HepG2 (cell line): Measurements from ENCODE around the gene VRK1. TPM values are rescaled to one million over a fixed set of nuclear protein-coding genes. Genes with fewer than 3 reads are reported as not detected.

Experiments
- ATAC-seq: fragments of 200-7000 bp; cut with Tn5 transposase; 3 replicates; pipeline ENCODE4 v1.9.1; 2020; ENCODE audit warnings: mild to moderate bottlenecking, moderate library complexity
- BruUV-seq: library from RNA; stranded (reverse); fragments of 400-500 nt; replicated peaks from 2 replicates; lab custom pipeline; 2021; lab: Mats Ljungman, UMichigan
- CTCF ChIA-PET: fragments of 300-600 bp; formaldehyde crosslinking; extraction: SDS; loops from one replicate; lab custom pipeline; 2021; ENCODE audit warnings: low total read pairs, inconsistent platforms, low intra/inter-chr PET ratio; lab: Yijun Ruan, JAX
- POLR2A ChIA-PET: fragments of 350-600 bp; sonication (Branson Sonifier 250); formaldehyde crosslinking; loops from one replicate; lab custom pipeline; 2020; ENCODE audit warnings: antibody characterized with exemption, inconsistent platforms; lab: Yijun Ruan, JAX
- DNase-seq: peaks from one replicate; pipeline ENCODE4 v3.0.0-alpha.2; 2015; ENCODE audit warnings: low spot score
- FAIRE-seq: peaks from 3 replicates; lab custom pipeline; 2011; peaks lifted over from hg19 to GRCh38; lab: Jason Lieb, UNC
- H2AFZ ChIP-seq: one replicate; pipeline ENCODE4 v1.6.1; 2011; ENCODE audit warnings: low read length, inconsistent platforms
- H3K27ac ChIP-seq: fragments of 300-600 bp; 3 replicates; pipeline ENCODE4 v1.8.0; 2011; ENCODE audit warnings: mixed run types, mild to moderate bottlenecking, mixed read lengths, low read length, inconsistent platforms; ENCODE audit not compliant: insufficient read depth; ENCODE audit errors: extremely low read length
- H3K27me3 ChIP-seq, 2 experiments: fragments of 200-600 bp in 1 of 2; 2 replicates in 1 of 2; 3 replicates in 1 of 2; pipeline versions ENCODE4 v1.6.0 to v1.8.0; 2011; ENCODE audit warnings: low read length in 2 of 2, mild to moderate bottlenecking in 2 of 2, moderate library complexity in 2 of 2, inconsistent platforms in 1 of 2; ENCODE audit not compliant: insufficient read depth in 2 of 2, control insufficient read depth in 1 of 2
- H3K36me3 ChIP-seq, 2 experiments: fragments of 200-600 bp in 1 of 2; replicated peaks in 1 of 2; 2 replicates in 1 of 2; 3 replicates in 1 of 2; pipeline versions ENCODE4 v1.5.1 to v1.8.0; 2011; ENCODE audit warnings: low read length in 2 of 2, inconsistent platforms in 1 of 2; ENCODE audit not compliant: insufficient read depth in 2 of 2, control insufficient read depth in 1 of 2
- H3K4me1 ChIP-seq: 2 replicates; pipeline ENCODE4 v1.5.1; 2012; ENCODE audit warnings: low read length, inconsistent platforms; ENCODE audit not compliant: insufficient read depth
- H3K4me2 ChIP-seq: 2 replicates; pipeline ENCODE4 v1.6.0; 2011; ENCODE audit warnings: low read depth, low read length, inconsistent platforms
- H3K4me3 ChIP-seq, 3 experiments: fragments of 200-600 bp in 1 of 3; sonication (generic), shearing (Covaris generic) in 1 of 3; replicated peaks in 1 of 3; 2 replicates each; pipeline ENCODE4 v1.5.1; 2011 to 2016; ENCODE audit warnings: low read length in 3 of 3, inconsistent platforms in 2 of 3, low read depth in 2 of 3, mild to moderate bottlenecking in 2 of 3, control low read depth in 1 of 3, mixed read lengths in 1 of 3; ENCODE audit not compliant: insufficient read depth in 1 of 3
- H3K79me2 ChIP-seq: one replicate; pipeline ENCODE4 v1.6.1; 2011; ENCODE audit warnings: low read length, inconsistent platforms; ENCODE audit not compliant: insufficient read depth
- H3K9ac ChIP-seq: 2 replicates; pipeline ENCODE4 v1.6.0; 2011; ENCODE audit warnings: mild to moderate bottlenecking, low read depth, low read length, inconsistent platforms; ENCODE audit not compliant: insufficient read depth
- H3K9me3 ChIP-seq: 2 replicates; pipeline ENCODE4 v1.5.1; 2012; ENCODE audit warnings: mild to moderate bottlenecking, low read length
- H4K20me1 ChIP-seq: 2 replicates; pipeline ENCODE4 v1.6.0; 2011; ENCODE audit warnings: inconsistent platforms, mild to moderate bottlenecking, low read length, moderate library complexity; ENCODE audit not compliant: insufficient read depth
- ATF2 ChIP-seq: sonication (generic); formaldehyde crosslinking; IDR thresholded peaks from 2 replicates; pipeline ENCODE4 v1.4.0; 2020; ENCODE audit warnings: missing genetic modification reagents
- JUND ChIP-seq: sonication (generic); formaldehyde crosslinking; IDR thresholded peaks from 2 replicates; pipeline ENCODE4 v1.8.0; 2022; ENCODE audit warnings: mild to moderate bottlenecking, missing genetic modification reagents
- MYPOP ChIP-seq: sonication (generic); formaldehyde crosslinking; IDR thresholded peaks from 2 replicates; pipeline ENCODE4 v1.8.1; 2023; ENCODE audit warnings: mild to moderate bottlenecking, moderate library complexity, missing genetic modification reagents
- ZBTB7A ChIP-seq: sonication (generic); formaldehyde crosslinking; IDR thresholded peaks from 2 replicates; pipeline ENCODE4 v1.8.0; 2022; ENCODE audit warnings: mild to moderate bottlenecking, missing genetic modification reagents
- ZNF510 ChIP-seq: sonication (generic); formaldehyde crosslinking; IDR thresholded peaks from 2 replicates; pipeline ENCODE4 v1.4.0; 2020; ENCODE audit warnings: low read depth, mild to moderate bottlenecking, missing genetic modification reagents
- WGBS: methylation state at CpG from one replicate; pipeline ENCODE4 v1.1.6; 2017; ENCODE audit warnings: low lambda C conversion rate; 5-methylcytosine and 5-hydroxymethylcytosine counted together
- in situ Hi-C: cut with HindIII; loops from 2 replicates; pipeline ENCODE4 v1.10.0; 2017; ENCODE audit warnings: low pct_unique_long_range_greater_than_20kb; ENCODE audit not compliant: extremely low pct_ligation_motif_present
- intact Hi-C: fragments of 100-400 bp; cut with micrococcal nuclease; formaldehyde crosslinking; loops from one replicate; pipeline ENCODE4 v1.10.0; 2022; ENCODE audit not compliant: unreplicated experiment
- polyA plus RNA-seq, 8 experiments: library from polyadenylated mRNA; depleted of rRNA in 3 of 8; stranded (reverse) in 7 of 8; unstranded in 1 of 8; fragments of >200 nt; fragmentation: Illumina TruSeq in 4 of 8; extraction: Trizol in 4 of 8; gene quantifications; 2 replicates each; pipeline versions ENCODE4 v1.2.1 to v1.2.3, GENCODE V29; 2011 to 2016; ENCODE audit warnings: low read depth in 4 of 8, missing spikeins in 1 of 8, mixed read lengths in 1 of 8; ENCODE audit not compliant: insufficient read depth in 1 of 8
- total RNA-seq, 5 experiments: library from RNA; depleted of rRNA; stranded (reverse); fragments of >200 nt; fragmentation: Illumina TruSeq; extraction: Trizol; gene quantifications; 2 replicates each; pipeline ENCODE4 v1.2.3, GENCODE V29; 2016; ENCODE audit warnings: low read depth in 1 of 5
- TF ChIP-seq, protein P1 (sequence below): sonication (generic); formaldehyde crosslinking; IDR thresholded peaks from 2 replicates; pipeline ENCODE4 v1.4.0; 2020; ENCODE audit warnings: missing genetic modification reagents, mild to moderate bottlenecking, borderline replicate concordance

VRK1 gene
- total and polyA plus RNA-seq, 2 of the 13 experiments (the other 11 are each of a cell fraction or from before 2014, with no cell fraction given), result 7.9 to 51.3 TPM

DNA sequence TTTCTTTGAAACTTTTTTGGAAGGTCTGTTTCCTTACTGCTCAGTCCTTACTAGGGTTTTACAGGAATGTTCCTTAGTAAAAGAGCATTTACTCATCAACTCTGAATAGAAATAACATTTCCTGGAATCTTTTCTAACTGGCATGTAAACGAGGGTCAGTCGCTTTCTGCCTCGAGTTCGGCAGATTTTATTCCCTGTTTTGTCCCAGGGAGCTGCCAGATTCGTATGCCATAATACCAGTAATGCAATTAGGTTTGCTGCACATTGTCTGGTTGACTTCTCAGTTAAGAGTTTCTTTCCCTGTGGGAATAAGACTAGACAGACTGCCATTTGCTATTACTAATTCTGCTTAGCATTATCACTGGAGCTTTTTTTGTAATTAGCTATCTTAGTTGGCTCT lies 91.9 kb downstream of the VRK1 start:
- Histone ChIP-seq H3K27me3 (no peaks in the 10 kb centered on the region), H3K4me2 (no peak overlapping the region), H3K9ac (no peak overlapping the region), H2AFZ (no peak overlapping the region), H3K79me2 (no peaks in the 10 kb centered on the region), H3K4me3 (no peak overlapping the region), H4K20me1 (no peaks in the 10 kb centered on the region), H3K9me3 (no peaks in the 10 kb centered on the region), H3K27ac (no peak overlapping the region), H3K4me1 (no peaks in the 10 kb centered on the region), H3K36me3 (no peaks in the 10 kb centered on the region)
- 98% methylated on average over 5 of the region's 5 CpGs for WGBS
- no peak for FAIRE-seq
- POLR2A ChIA-PET, result no interaction called here
- intact Hi-C loops (no loop called here), in situ Hi-C loops (no loop called here)
- no peak for ATAC-seq
- TF ChIP-seq ZBTB7A (no peak), ZNF510 (CRISPR knock-in tag) (no peak), ATF2 (CRISPR knock-in tag) (no peak), MYPOP (CRISPR knock-in tag) (no peak), JUND (CRISPR knock-in tag) (no peak)
- TF ChIP-seq, protein P1, sequence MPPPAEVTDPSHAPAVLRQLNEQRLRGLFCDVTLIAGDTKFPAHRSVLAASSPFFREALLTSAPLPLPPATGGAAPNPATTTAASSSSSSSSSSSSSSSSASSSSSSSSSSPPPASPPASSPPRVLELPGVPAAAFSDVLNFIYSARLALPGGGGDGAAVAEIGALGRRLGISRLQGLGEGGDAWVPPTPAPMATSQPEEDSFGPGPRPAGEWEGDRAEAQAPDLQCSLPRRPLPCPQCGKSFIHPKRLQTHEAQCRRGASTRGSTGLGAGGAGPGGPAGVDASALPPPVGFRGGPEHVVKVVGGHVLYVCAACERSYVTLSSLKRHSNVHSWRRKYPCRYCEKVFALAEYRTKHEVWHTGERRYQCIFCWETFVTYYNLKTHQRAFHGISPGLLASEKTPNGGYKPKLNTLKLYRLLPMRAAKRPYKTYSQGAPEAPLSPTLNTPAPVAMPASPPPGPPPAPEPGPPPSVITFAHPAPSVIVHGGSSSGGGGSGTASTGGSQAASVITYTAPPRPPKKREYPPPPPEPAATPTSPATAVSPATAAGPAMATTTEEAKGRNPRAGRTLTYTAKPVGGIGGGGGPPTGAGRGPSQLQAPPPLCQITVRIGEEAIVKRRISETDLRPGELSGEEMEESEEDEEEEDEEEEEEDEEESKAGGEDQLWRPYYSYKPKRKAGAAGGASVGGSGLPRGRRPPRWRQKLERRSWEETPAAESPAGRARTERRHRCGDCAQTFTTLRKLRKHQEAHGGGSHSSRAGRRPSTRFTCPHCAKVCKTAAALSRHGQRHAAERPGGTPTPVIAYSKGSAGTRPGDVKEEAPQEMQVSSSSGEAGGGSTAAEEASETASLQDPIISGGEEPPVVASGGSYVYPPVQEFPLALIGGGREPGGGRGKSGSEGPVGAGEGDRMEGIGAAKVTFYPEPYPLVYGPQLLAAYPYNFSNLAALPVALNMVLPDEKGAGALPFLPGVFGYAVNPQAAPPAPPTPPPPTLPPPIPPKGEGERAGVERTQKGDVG (CRISPR knock-in tag), result no peak
- CTCF ChIA-PET, result no interaction called here
- DNase-seq, result no peak
- no TSS peak for BruUV-seq
